ENCODE data around the gene DISC1.

DNA sequence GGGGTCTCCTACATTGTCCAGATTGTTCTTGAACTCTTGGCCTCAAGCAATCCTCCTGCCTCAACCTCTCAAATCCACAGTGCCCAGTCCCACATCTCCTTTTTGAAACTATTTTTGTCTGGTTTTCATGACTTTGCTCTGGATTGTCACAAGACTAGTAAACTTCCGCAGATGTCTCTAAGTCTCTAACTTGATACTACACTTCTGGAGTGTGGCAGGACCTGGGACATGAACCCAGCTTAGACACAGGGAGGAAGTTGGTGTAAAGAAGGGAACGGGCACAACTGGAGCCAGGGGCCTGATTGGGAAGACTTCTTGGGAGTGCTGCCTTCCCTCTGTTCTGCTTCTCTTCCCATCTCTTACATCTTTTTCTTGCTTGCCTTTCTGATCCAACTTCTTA, 16.2 kb upstream of the DISC1 start:
- TF ChIP-seq POLR2A (IDR thresholded peaks at IDR 0.05; ENCODE audit: borderline replicate concordance, extremely low read depth, insufficient read depth, insufficient read length) = no peak
- TF ChIP-seq, protein P1, sequence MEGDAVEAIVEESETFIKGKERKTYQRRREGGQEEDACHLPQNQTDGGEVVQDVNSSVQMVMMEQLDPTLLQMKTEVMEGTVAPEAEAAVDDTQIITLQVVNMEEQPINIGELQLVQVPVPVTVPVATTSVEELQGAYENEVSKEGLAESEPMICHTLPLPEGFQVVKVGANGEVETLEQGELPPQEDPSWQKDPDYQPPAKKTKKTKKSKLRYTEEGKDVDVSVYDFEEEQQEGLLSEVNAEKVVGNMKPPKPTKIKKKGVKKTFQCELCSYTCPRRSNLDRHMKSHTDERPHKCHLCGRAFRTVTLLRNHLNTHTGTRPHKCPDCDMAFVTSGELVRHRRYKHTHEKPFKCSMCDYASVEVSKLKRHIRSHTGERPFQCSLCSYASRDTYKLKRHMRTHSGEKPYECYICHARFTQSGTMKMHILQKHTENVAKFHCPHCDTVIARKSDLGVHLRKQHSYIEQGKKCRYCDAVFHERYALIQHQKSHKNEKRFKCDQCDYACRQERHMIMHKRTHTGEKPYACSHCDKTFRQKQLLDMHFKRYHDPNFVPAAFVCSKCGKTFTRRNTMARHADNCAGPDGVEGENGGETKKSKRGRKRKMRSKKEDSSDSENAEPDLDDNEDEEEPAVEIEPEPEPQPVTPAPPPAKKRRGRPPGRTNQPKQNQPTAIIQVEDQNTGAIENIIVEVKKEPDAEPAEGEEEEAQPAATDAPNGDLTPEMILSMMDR (IDR thresholded peaks at IDR 0.05 in 2 of 3, conservative IDR thresholded peaks at IDR 0.05 in 1 of 3; ENCODE audit: borderline replicate concordance in 1 of 3, insufficient read depth in 1 of 3, low read depth in 2 of 3, low read length in 2 of 3) = no peak
- TF ChIP-seq, protein P2, sequence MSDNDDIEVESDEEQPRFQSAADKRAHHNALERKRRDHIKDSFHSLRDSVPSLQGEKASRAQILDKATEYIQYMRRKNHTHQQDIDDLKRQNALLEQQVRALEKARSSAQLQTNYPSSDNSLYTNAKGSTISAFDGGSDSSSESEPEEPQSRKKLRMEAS (IDR thresholded peaks at IDR 0.05) = no peak
- no peak for TF ChIP-seq JUND (IDR thresholded peaks at IDR 0.05)
- TF ChIP-seq FOSL1 (IDR thresholded peaks at IDR 0.05; ENCODE audit: low read depth) = no peak
- TF ChIP-seq EZH2 (IDR thresholded peaks at IDR 0.05) = no peak
- TF ChIP-seq ZNF274 (IDR thresholded peaks at IDR 0.05; ENCODE audit: low read depth, low read length) = no peak
